GM23338 (cell line): ENCODE data around the gene CLOCK.

Experiments used
- CREB1 ChIP-seq: fragments of 250-450 bp; sonication (Bioruptor Pico); IDR thresholded peaks from 2 replicates; pipeline ENCODE4 v1.5.0; 2020; ENCODE audit warnings: low read depth, mild to moderate bottlenecking, moderate library complexity
- ETS1 ChIP-seq: IDR thresholded peaks from 2 replicates; pipeline ENCODE4 v1.6.1; 2016; ENCODE audit warnings: antibody characterized with exemption
- EZH2 ChIP-seq: fragments of 200-600 bp; sonication (generic); IDR thresholded peaks from one replicate; pipeline ENCODE4 v1.8.0; 2017; ENCODE audit warnings: antibody characterized with exemption, mild to moderate bottlenecking, low read depth; ENCODE audit not compliant: unreplicated experiment
- EZH2phosphoT487 ChIP-seq: fragments of 200-600 bp; sonication (generic); IDR thresholded peaks from one replicate; pipeline ENCODE4 v1.8.1; 2018; ENCODE audit warnings: antibody characterized with exemption; ENCODE audit not compliant: unreplicated experiment
- POLR2AphosphoS5 ChIP-seq: IDR thresholded peaks from 2 replicates; pipeline ENCODE4 v1.6.1; 2016; ENCODE audit warnings: antibody characterized with exemption, low read depth
- TF ChIP-seq, protein P1 (sequence below), 2 experiments: fragments of 200-600 bp in 1 of 2; sonication (generic) in 1 of 2; conservative IDR thresholded peaks; 2 replicates each; pipeline versions ENCODE4 v1.5.1 to v1.6.1; 2016 to 2017; ENCODE audit warnings: antibody characterized with exemption in 2 of 2, low read depth in 2 of 2, mild to moderate bottlenecking in 2 of 2, moderate library complexity in 1 of 2
- TF ChIP-seq, protein P2 (sequence below): IDR thresholded peaks from one replicate; pipeline ENCODE4 v1.6.1; 2018; ENCODE audit warnings: antibody characterized with exemption; ENCODE audit not compliant: unreplicated experiment

DNA sequence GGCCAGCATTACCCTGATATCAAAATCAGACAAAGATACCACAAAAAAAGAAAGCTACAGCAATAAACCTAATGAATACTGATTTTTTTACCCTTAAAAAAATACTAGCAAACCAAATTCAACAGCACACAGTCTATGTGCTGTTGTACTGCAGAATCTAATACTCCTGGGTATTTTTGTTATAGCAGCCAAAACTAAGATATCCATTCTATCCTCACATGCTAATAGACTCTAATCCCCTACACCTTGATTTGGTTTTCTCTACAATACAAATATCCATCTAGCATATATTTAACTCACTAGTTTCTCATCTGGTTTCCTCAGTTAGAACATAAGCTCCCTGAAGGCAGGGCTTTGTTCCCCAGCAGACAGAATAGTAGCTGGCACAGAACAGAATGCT, 12.4 kb downstream of the CLOCK start:
- TF ChIP-seq, protein P1, sequence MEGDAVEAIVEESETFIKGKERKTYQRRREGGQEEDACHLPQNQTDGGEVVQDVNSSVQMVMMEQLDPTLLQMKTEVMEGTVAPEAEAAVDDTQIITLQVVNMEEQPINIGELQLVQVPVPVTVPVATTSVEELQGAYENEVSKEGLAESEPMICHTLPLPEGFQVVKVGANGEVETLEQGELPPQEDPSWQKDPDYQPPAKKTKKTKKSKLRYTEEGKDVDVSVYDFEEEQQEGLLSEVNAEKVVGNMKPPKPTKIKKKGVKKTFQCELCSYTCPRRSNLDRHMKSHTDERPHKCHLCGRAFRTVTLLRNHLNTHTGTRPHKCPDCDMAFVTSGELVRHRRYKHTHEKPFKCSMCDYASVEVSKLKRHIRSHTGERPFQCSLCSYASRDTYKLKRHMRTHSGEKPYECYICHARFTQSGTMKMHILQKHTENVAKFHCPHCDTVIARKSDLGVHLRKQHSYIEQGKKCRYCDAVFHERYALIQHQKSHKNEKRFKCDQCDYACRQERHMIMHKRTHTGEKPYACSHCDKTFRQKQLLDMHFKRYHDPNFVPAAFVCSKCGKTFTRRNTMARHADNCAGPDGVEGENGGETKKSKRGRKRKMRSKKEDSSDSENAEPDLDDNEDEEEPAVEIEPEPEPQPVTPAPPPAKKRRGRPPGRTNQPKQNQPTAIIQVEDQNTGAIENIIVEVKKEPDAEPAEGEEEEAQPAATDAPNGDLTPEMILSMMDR (conservative IDR thresholded peaks at IDR 0.05; ENCODE audit: low read depth in 2 of 2) = no peak
- TF ChIP-seq POLR2AphosphoS5 = no peak
- TF ChIP-seq EZH2 = no peak
- TF ChIP-seq ETS1 = no peak
- TF ChIP-seq EZH2phosphoT487 = no peak
- TF ChIP-seq, protein P2, sequence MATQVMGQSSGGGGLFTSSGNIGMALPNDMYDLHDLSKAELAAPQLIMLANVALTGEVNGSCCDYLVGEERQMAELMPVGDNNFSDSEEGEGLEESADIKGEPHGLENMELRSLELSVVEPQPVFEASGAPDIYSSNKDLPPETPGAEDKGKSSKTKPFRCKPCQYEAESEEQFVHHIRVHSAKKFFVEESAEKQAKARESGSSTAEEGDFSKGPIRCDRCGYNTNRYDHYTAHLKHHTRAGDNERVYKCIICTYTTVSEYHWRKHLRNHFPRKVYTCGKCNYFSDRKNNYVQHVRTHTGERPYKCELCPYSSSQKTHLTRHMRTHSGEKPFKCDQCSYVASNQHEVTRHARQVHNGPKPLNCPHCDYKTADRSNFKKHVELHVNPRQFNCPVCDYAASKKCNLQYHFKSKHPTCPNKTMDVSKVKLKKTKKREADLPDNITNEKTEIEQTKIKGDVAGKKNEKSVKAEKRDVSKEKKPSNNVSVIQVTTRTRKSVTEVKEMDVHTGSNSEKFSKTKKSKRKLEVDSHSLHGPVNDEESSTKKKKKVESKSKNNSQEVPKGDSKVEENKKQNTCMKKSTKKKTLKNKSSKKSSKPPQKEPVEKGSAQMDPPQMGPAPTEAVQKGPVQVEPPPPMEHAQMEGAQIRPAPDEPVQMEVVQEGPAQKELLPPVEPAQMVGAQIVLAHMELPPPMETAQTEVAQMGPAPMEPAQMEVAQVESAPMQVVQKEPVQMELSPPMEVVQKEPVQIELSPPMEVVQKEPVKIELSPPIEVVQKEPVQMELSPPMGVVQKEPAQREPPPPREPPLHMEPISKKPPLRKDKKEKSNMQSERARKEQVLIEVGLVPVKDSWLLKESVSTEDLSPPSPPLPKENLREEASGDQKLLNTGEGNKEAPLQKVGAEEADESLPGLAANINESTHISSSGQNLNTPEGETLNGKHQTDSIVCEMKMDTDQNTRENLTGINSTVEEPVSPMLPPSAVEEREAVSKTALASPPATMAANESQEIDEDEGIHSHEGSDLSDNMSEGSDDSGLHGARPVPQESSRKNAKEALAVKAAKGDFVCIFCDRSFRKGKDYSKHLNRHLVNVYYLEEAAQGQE = no peak
- no peak for TF ChIP-seq CREB1 (CRISPR knock-in tag)
